ENCODE data around the gene ZBTB20. TPM values are rescaled to one million over a fixed set of nuclear protein-coding genes. Genes with fewer than 3 reads are reported as not detected.

ZBTB20 gene
- total and polyA plus RNA-seq, 7 donors: under 0.01 to 113 (median 58.6) TPM

GRCh38 chr3:114739627-114740026 lies 407.5 kb downstream of the ZBTB20 start:
- DNase-seq: no peak
- no peaks in the 10 kb centered on the region for H3K36me3 ChIP-seq
- no peaks in the 10 kb centered on the region for H3K9me3 ChIP-seq
- H3K4me1 ChIP-seq: peaks cover 0 to 11% (median 3%) of the 10 kb centered on the region in 4 donors
- no peak overlapping the region for H3K4me3 ChIP-seq
- 18 to 75% methylated on average over 1 of the region's 1 CpG for WGBS, 2 donors
- intact Hi-C loops (cut with DNase I): no loop called here
- H3K27ac ChIP-seq: no peak overlapping the region
- TF ChIP-seq POLR2A (IDR thresholded peaks at IDR 0.05): no peak
- TF ChIP-seq POLR2AphosphoS5 (IDR thresholded peaks at IDR 0.05): no peak
- H3K27me3 ChIP-seq: no peaks in the 10 kb centered on the region

- H3K36me3 ChIP-seq: no peaks in the 10 kb centered on the region
- H3K27me3 ChIP-seq: no peaks in the 10 kb centered on the region
- no peak overlapping the region for H3K27ac ChIP-seq
- TF ChIP-seq EP300 (IDR thresholded peaks at IDR 0.05) (no peak), POLR2A (IDR thresholded peaks at IDR 0.05) (no peak), CTCF (IDR thresholded peaks at IDR 0.05) (no peak), POLR2AphosphoS5 (IDR thresholded peaks at IDR 0.05) (no peak)
- H3K4me3 ChIP-seq: no peak overlapping the region
- intact Hi-C loops (cut with DNase I): no loop called here
- H3K9me3 ChIP-seq: no peaks in the 10 kb centered on the region
- no peak for DNase-seq
- H3K4me1 ChIP-seq: peaks cover 0 to 29% (median 9%) of the 10 kb centered on the region in 4 donors
- 58 to 59% methylated on average over 3 of the region's 3 CpGs for WGBS, 2 donors
Measured at GRCh38 chr3:114732353-114732752, 414.7 kb downstream of the ZBTB20 start.

- intact Hi-C loops (cut with DNase I): no loop called here
- no peaks in the 10 kb centered on the region for H3K27me3 ChIP-seq
- H3K9me3 ChIP-seq: no peaks in the 10 kb centered on the region
- peaks cover 0 to 34% (median 9%) of the 10 kb centered on the region in 4 donors for H3K4me1 ChIP-seq
- H3K36me3 ChIP-seq: no peaks in the 10 kb centered on the region
- WGBS, 2 donors: 14 to 62% methylated on average over 1 of the region's 1 CpG
- no peak overlapping the region for H3K27ac ChIP-seq
- TF ChIP-seq CTCF (IDR thresholded peaks at IDR 0.05): no peak
- no peak for TF ChIP-seq POLR2A (IDR thresholded peaks at IDR 0.05)
- TF ChIP-seq POLR2AphosphoS5 (IDR thresholded peaks at IDR 0.05): no peak
- TF ChIP-seq EP300 (IDR thresholded peaks at IDR 0.05): no peak
- no peak for DNase-seq
- H3K4me3 ChIP-seq: no peak overlapping the region
Measured at GRCh38 chr3:114730397-114730796, 416.7 kb downstream of the ZBTB20 start.

GRCh38 chr3:114727373-114727772 lies 419.7 kb downstream of the ZBTB20 start:
- intact Hi-C loops (cut with DNase I): no loop called here

GRCh38 chr3:114725966-114726365 lies 421.1 kb downstream of the ZBTB20 start:
- H3K27me3 ChIP-seq: no peaks in the 10 kb centered on the region
- H3K36me3 ChIP-seq: no peaks in the 10 kb centered on the region
- intact Hi-C loops (cut with DNase I): no loop called here
- 24 to 69% methylated on average over 3 of the region's 3 CpGs for WGBS, 2 donors
- no peak for DNase-seq
- peaks cover 0 to 28% (median 6%) of the 10 kb centered on the region in 4 donors for H3K4me1 ChIP-seq
- no peak overlapping the region for H3K4me3 ChIP-seq
- H3K9me3 ChIP-seq: no peaks in the 10 kb centered on the region
- no peak overlapping the region for H3K27ac ChIP-seq
- TF ChIP-seq EP300 (IDR thresholded peaks at IDR 0.05) (no peak), POLR2AphosphoS5 (IDR thresholded peaks at IDR 0.05) (no peak), POLR2A (IDR thresholded peaks at IDR 0.05) (no peak), CTCF (IDR thresholded peaks at IDR 0.05) (no peak)

More at GRCh38 chr3:114727373-114727772, 419.7 kb downstream of the ZBTB20 start:
- 36 to 53% methylated on average over 1 of the region's 1 CpG for WGBS, 2 donors
- no peaks in the 10 kb centered on the region for H3K27me3 ChIP-seq
- H3K27ac ChIP-seq: no peak overlapping the region
- TF ChIP-seq EP300 (IDR thresholded peaks at IDR 0.05) (no peak), POLR2A (IDR thresholded peaks at IDR 0.05) (no peak), POLR2AphosphoS5 (IDR thresholded peaks at IDR 0.05) (no peak), CTCF (IDR thresholded peaks at IDR 0.05) (no peak)
- peaks cover 0 to 28% (median 7%) of the 10 kb centered on the region in 4 donors for H3K4me1 ChIP-seq
- DNase-seq: no peak
- no peaks in the 10 kb centered on the region for H3K36me3 ChIP-seq
- H3K9me3 ChIP-seq: no peaks in the 10 kb centered on the region
- no peak overlapping the region for H3K4me3 ChIP-seq
